ENCODE results near the gene SASH1.

- TF ChIP-seq CTCF (IDR thresholded peaks at IDR 0.05; ENCODE audit: insufficient read depth, low read length, poor library complexity, severe bottlenecking) = no peak
- no peak for TF ChIP-seq EZH2phosphoT487 (conservative IDR thresholded peaks at IDR 0.05; ENCODE audit: low read length)
These were observed 251.2 kb downstream of the SASH1 start for GRCh38 chr6:148593813-148594170.

All from SU-DHL-6 (cell line).